ENCODE results near the gene ATCAY. TPM values are rescaled to one million over a fixed set of nuclear protein-coding genes. Genes with fewer than 3 reads are reported as not detected.
A peak's percentile ranks its signal among the peaks of the same experiment; 100 is the strongest.

The ATCAY gene
- total RNA-seq, 4 donors from 2014 or later = not detected

- Histone ChIP-seq H3K27me3 (peaks cover 0 to 5% (median 0%) of the 10 kb centered on the region in 4 donors), H3K9me3 (peaks cover 0 to 19% (median 17%) of the 10 kb centered on the region in 3 donors), H3K27ac (no peak overlapping the region), H3K36me3 (no peaks in the 10 kb centered on the region), H3K4me1 (no peaks in the 10 kb centered on the region), H3K4me3 (no peak overlapping the region)
- WGBS, 2 donors = 40 to 60% methylated on average over 2 to 4 of the region's 5 CpGs
- intact Hi-C loops (cut with DNase I) = no loop called here
- DNase-seq = no peak
- TF ChIP-seq POLR2A (IDR thresholded peaks at IDR 0.05) (no peak), CTCF (IDR thresholded peaks at IDR 0.05) (peak in 4 of 6 experiments; percentile 14 to 66 (median 29))
Measured at GRCh38 chr19:3849092-3849491, 31.4 kb upstream of the ATCAY start.

- DNase-seq = no peak
- H3K27me3 ChIP-seq = peaks cover 0 to 5% (median 0%) of the 10 kb centered on the region in 4 donors
- H3K9me3 ChIP-seq = peaks cover 0 to 19% (median 17%) of the 10 kb centered on the region in 3 donors
- intact Hi-C loops (cut with DNase I) = no loop called here
- no peaks in the 10 kb centered on the region for H3K4me1 ChIP-seq
- no peaks in the 10 kb centered on the region for H3K36me3 ChIP-seq
- no peak overlapping the region for H3K27ac ChIP-seq
- no peak for TF ChIP-seq CTCF (IDR thresholded peaks at IDR 0.05)
- TF ChIP-seq POLR2A (IDR thresholded peaks at IDR 0.05) = no peak
- H3K4me3 ChIP-seq = no peak overlapping the region
- 66 to 80% methylated on average over 7 to 8 of the region's 12 CpGs for WGBS, 2 donors
Measured at GRCh38 chr19:3849787-3850186, 30.7 kb upstream of the ATCAY start.

GRCh38 chr19:3850320-3850972, 30.0 kb upstream of the ATCAY start:
- H3K4me3 ChIP-seq = no peak overlapping the region
- H3K4me1 ChIP-seq = no peaks in the 10 kb centered on the region
- H3K27ac ChIP-seq = no peak overlapping the region
- TF ChIP-seq CTCF (IDR thresholded peaks at IDR 0.05) = no peak
- no peak for TF ChIP-seq POLR2A (IDR thresholded peaks at IDR 0.05)
- WGBS, 2 donors = 72 to 86% methylated on average over 4 to 6 of the region's 6 CpGs
- H3K27me3 ChIP-seq = peaks cover 0 to 5% (median 0%) of the 10 kb centered on the region in 4 donors
- DNase-seq = no peak
- intact Hi-C loops (cut with DNase I) = no loop called here
- H3K9me3 ChIP-seq = peaks cover 0 to 19% (median 17%) of the 10 kb centered on the region in 3 donors
- H3K36me3 ChIP-seq = no peaks in the 10 kb centered on the region

- Histone ChIP-seq H3K27me3 (peaks cover 0 to 5% (median 0%) of the 10 kb centered on the region in 4 donors), H3K36me3 (no peaks in the 10 kb centered on the region), H3K4me1 (no peaks in the 10 kb centered on the region), H3K9me3 (peaks cover 0 to 19% (median 17%) of the 10 kb centered on the region in 3 donors), H3K27ac (no peak overlapping the region), H3K4me3 (no peak overlapping the region)
- WGBS, 2 donors = 86 to 87% methylated on average over 6 to 9 of the region's 11 CpGs
- no peak for DNase-seq
- intact Hi-C loops (cut with DNase I) = no loop called here
- no peak for TF ChIP-seq CTCF (IDR thresholded peaks at IDR 0.05)
- TF ChIP-seq POLR2A (IDR thresholded peaks at IDR 0.05) = no peak
Measured at GRCh38 chr19:3851254-3852176, 29.0 kb upstream of the ATCAY start.

GRCh38 chr19:3852177-3852511, 28.3 kb upstream of the ATCAY start:
- no peak for TF ChIP-seq CTCF (IDR thresholded peaks at IDR 0.05)
- no peak for TF ChIP-seq POLR2A (IDR thresholded peaks at IDR 0.05)
- Histone ChIP-seq H3K27me3 (no peaks in the 10 kb centered on the region), H3K9me3 (peaks cover 0 to 19% (median 17%) of the 10 kb centered on the region in 3 donors), H3K4me1 (no peaks in the 10 kb centered on the region), H3K4me3 (no peak overlapping the region), H3K27ac (no peak overlapping the region), H3K36me3 (no peaks in the 10 kb centered on the region)
- WGBS, 2 donors = no CpG with 5 or more reads among the region's 1 CpG
- DNase-seq = no peak
- intact Hi-C loops (cut with DNase I) = no loop called here

Measured in esophagus squamous epithelium (tissue), 5 donors.